Measurements from ENCODE around the gene BRDT. TPM values are rescaled to one million over a fixed set of nuclear protein-coding genes. Genes with fewer than 3 reads are reported as not detected.

Gene BRDT
- total RNA-seq, 1 experiment from 2014 or later, result not detected

DNA sequence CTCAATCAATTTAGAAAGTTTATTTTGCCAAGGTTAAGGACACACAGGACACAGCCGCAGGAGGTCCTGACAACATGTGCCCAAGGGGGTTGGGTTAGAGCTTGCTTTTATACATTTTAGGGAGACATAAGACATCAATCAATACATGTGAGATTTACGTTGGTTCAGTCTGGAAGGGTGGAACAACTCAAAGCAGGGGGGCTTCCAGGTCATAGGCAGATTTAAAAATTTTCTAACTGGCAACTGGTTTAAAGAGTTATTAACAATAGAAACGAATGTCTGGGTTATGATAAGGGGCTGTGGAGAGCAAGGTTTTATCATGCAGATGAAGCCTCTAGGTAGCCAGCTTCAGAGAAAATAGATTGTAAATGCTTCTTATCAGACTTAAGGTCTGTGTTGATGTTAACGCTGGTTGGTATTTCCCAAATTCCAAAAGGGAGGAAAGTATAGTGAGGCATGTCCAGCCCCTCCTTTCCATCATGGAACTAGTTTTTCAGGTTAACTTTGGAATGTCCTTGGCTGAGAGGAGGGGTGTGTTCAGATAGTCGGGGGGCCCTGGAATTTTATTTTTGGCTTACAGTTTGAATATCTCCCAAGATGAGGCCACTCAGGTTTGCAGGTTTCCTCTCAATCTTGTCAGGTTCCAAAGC lies 32.3 kb upstream of the BRDT start:
- H3K4me1 ChIP-seq (ENCODE audit: insufficient read depth, low read length), result 0 out of 2 replicates have a peak, but pooled peaks cover 5% of the 10 kb centered on the region
- no TSS peak for BruUV-seq (replicated peaks)
- H3K36me3 ChIP-seq (ENCODE audit: low read depth, low read length), result no peaks in the 10 kb centered on the region
- H3K27ac ChIP-seq (ENCODE audit: low read length), result no peak overlapping the region
- POLR2A ChIA-PET (ENCODE audit: unreplicated experiment), result no interaction called here
- TF ChIP-seq CTCF (conservative IDR thresholded peaks at IDR 0.05; ENCODE audit: low read depth, low read length), result no peak
- no peak for TF ChIP-seq EZH2 (IDR thresholded peaks at IDR 0.05; ENCODE audit: low read length, unreplicated experiment)
- TF ChIP-seq EZH2phosphoT487 (IDR thresholded peaks at IDR 0.05; ENCODE audit: borderline replicate concordance, low read length), result no peak
- no peaks in the 10 kb centered on the region for H3K9me3 ChIP-seq (ENCODE audit: low read length)
- no peaks in the 10 kb centered on the region for H3K27me3 ChIP-seq (ENCODE audit: low read length)
- CTCF ChIA-PET, result no interaction called here
- no peak overlapping the region for H2AFZ ChIP-seq (ENCODE audit: low read length)
- no peaks in the 10 kb centered on the region for H3F3A ChIP-seq (ENCODE audit: low read length, unreplicated experiment)
- no peak for ATAC-seq
- no peak overlapping the region for H3K4me3 ChIP-seq (ENCODE audit: low read length)
- no peaks in the 10 kb centered on the region for H3K79me2 ChIP-seq (ENCODE audit: low read length)
- H3K9ac ChIP-seq (ENCODE audit: low read length), result no peak overlapping the region
- no peaks in the 10 kb centered on the region for H4K20me1 ChIP-seq (ENCODE audit: low read length)
- intact Hi-C loops (cut with micrococcal nuclease), result no loop called here
- no peaks in the 10 kb centered on the region for H3K9me2 ChIP-seq (replicated peaks; ENCODE audit: low read length)
- no peak overlapping the region for H3K4me2 ChIP-seq (ENCODE audit: low read length)
- no peak for DNase-seq

DNA sequence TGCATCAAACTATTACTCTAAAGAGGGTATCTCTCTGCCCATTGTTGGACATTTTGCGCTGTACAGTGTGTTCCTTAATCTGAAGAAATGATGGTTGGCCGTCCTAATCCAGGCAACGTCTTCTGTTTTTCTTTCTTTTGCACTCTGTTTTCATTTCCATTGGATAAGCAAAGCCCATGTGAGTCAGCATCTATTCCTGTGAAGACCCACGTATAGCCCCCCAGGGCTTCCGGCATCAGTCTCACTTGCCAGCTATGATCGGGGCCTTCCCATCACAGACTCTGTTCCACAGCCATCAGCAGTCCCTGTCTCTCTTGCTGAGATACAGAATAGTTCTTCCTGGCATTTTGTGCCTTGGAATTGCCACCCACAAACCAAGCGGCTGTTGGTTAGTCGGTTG lies 29.2 kb upstream of the BRDT start:
- Histone ChIP-seq H3K4me1 (ENCODE audit: insufficient read depth, low read length) (no peaks in the 10 kb centered on the region; the same call in 1 of the 2 replicates), H3K79me2 (ENCODE audit: low read length) (no peaks in the 10 kb centered on the region), H3K9me3 (ENCODE audit: low read length) (no peaks in the 10 kb centered on the region), H3K9ac (ENCODE audit: low read length) (no peak overlapping the region), H3K27me3 (ENCODE audit: low read length) (no peaks in the 10 kb centered on the region), H3K27ac (ENCODE audit: low read length) (no peak overlapping the region), H3K9me2 (replicated peaks; ENCODE audit: low read length) (no peaks in the 10 kb centered on the region), H4K20me1 (ENCODE audit: low read length) (no peaks in the 10 kb centered on the region), H3F3A (ENCODE audit: low read length, unreplicated experiment) (no peaks in the 10 kb centered on the region), H3K36me3 (ENCODE audit: low read depth, low read length) (no peaks in the 10 kb centered on the region), H3K4me2 (ENCODE audit: low read length) (no peak overlapping the region), H3K4me3 (ENCODE audit: low read length) (no peak overlapping the region), H2AFZ (ENCODE audit: low read length) (no peak overlapping the region)
- ATAC-seq (no peak), DNase-seq (no peak)
- no TSS peak for BruUV-seq (replicated peaks)
- TF ChIP-seq EZH2 (IDR thresholded peaks at IDR 0.05; ENCODE audit: low read length, unreplicated experiment), result no peak
- TF ChIP-seq CTCF (conservative IDR thresholded peaks at IDR 0.05; ENCODE audit: low read depth, low read length), result no peak
- TF ChIP-seq EZH2phosphoT487 (IDR thresholded peaks at IDR 0.05; ENCODE audit: borderline replicate concordance, low read length), result no peak
- CTCF ChIA-PET, result no interaction called here
- intact Hi-C loops (cut with micrococcal nuclease), result no loop called here
- POLR2A ChIA-PET (ENCODE audit: unreplicated experiment), result interaction anchor here (0.6 kb wide), 1 partner anchor 12 kb away, joined by 4 read pairs; no protein-coding TSS in a partner anchor

- ChIA-PET POLR2A (ENCODE audit: unreplicated experiment) (interaction anchor here (0.7 kb wide), 1 partner anchor 38 kb away, joined by 6 read pairs; no protein-coding TSS in a partner anchor), CTCF (interaction anchor here (0.8 kb wide), 1 partner anchor 38 kb away, joined by 4 read pairs; no protein-coding TSS in a partner anchor)
- H3K27me3 ChIP-seq (ENCODE audit: low read length), result no peaks in the 10 kb centered on the region
- no peak for TF ChIP-seq EZH2 (IDR thresholded peaks at IDR 0.05; ENCODE audit: low read length, unreplicated experiment)
- no peak for TF ChIP-seq CTCF (conservative IDR thresholded peaks at IDR 0.05; ENCODE audit: low read depth, low read length)
- no peak for TF ChIP-seq EZH2phosphoT487 (IDR thresholded peaks at IDR 0.05; ENCODE audit: borderline replicate concordance, low read length)
- no peaks in the 10 kb centered on the region; the same call in 1 of the 2 replicates for H3K4me1 ChIP-seq (ENCODE audit: insufficient read depth, low read length)
- intact Hi-C loops (cut with micrococcal nuclease), result no loop called here
- no peaks in the 10 kb centered on the region for H3K9me2 ChIP-seq (replicated peaks; ENCODE audit: low read length)
- DNase-seq (peak; percentile 55), ATAC-seq (0 out of 2 replicates have a peak, but pooled peaks have one; percentile 20)
- no peaks in the 10 kb centered on the region for H3F3A ChIP-seq (ENCODE audit: low read length, unreplicated experiment)
- H2AFZ ChIP-seq (ENCODE audit: low read length), result no peak overlapping the region
- no peaks in the 10 kb centered on the region for H3K79me2 ChIP-seq (ENCODE audit: low read length)
- no peaks in the 10 kb centered on the region for H3K36me3 ChIP-seq (ENCODE audit: low read depth, low read length)
- no peaks in the 10 kb centered on the region for H4K20me1 ChIP-seq (ENCODE audit: low read length)
- H3K4me3 ChIP-seq (ENCODE audit: low read length), result no peak overlapping the region
- H3K9me3 ChIP-seq (ENCODE audit: low read length), result no peaks in the 10 kb centered on the region
- no peak overlapping the region for H3K4me2 ChIP-seq (ENCODE audit: low read length)
- no peak overlapping the region for H3K27ac ChIP-seq (ENCODE audit: low read length)
- BruUV-seq (replicated peaks), result no TSS peak
- no peak overlapping the region for H3K9ac ChIP-seq (ENCODE audit: low read length)
Observed at GRCh38 chr1:91924146-91924545, 25.1 kb upstream of the BRDT start.
